Stimulated activated CD4-positive, alpha-beta T cell treated with anti-CD3 and anti-CD28 coated beads, Interleukin-15, amount 100 ng/mL, for 24 hours (primary cell): Measurements from ENCODE around the gene TMPRSS9.
"Not testable (repeated sequence)": the region's sequence is repeated elsewhere in the genome, so short reads cannot be mapped to it uniquely, and the experiment has no call there.

Experiments
- DNase-seq: peaks from one replicate; pipeline ENCODE4 v3.0.0-alpha.2; 2020

TMPRSS9 gene

DNA sequence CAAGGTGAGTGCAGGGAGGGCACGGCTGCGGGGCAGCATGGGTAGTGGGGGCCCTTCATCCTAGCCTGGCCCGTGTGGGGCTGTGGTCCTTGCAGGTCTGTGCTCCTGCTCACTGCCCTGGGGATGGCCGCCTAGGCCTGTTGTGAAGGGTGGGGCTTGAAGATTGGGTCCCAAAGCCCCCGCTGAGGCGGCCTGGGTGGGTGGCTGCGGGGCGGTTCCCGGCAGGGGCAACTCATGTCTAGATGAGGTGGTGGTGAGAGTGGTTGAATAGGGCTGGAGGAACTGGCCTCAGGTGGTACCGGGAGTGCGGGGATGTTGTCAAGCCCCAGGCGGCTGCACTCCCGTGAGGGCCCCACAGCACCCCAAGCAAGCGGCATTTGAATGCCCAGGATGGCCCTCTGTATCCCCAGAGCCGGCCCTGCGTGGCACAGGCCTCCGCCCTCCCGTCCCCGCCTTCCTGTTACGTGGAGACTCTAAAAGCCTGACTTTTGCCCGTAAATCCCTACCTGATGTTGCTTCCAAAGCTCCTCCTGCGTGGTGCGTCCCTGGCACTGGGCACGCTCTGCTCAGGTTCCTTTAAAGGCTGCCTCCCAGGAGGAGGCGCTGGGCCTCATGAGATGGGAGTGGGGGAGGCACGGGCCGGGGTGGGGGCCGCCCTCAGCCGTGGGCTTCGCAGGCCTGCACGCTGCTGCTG lies 16.6 kb upstream of the TMPRSS9 start:
- no peak for DNase-seq

DNA sequence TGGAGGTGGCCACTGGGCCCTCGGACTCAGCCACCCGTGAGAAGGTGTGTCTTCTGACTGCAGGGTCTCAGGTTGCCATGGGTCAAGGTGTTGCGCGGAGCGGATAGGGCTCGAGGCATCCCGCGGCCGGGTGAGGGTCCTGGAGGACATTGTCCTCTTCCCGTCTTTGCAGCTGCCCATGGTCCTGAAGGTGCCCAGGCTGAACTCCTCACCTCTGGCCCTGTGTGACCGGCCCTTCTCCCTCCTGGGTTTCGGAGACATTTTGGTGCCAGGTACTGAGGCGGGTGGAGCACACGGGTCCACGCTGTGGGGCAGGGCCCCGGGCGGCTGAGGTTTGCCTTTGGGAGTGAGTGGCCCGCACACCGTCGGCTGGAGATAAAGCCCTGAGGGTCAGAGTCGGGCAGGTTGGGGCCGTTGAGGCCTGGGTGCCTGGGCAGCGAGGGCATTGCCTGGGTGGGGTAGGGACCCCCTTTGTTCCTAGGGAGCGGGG lies 15.6 kb upstream of the TMPRSS9 start:
- no peak for DNase-seq

DNA sequence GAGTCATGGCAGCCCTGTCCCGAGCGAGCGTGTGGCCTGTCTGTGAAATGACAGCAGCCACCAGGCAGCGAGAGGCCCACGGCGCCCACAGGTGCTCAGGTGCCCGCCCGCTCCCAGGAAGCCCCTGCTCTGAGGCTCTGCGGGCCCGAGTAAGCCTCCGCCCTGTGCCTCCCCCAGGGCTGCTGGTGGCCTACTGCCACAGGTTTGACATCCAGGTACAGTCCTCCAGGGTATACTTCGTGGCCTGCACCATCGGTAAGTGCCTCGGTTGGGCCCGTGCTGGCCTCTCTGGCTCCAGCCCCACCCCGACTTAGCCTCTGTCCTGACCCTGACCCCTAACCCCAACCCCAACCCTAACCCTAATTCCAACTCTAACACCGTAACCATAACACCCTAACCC lies 15.0 kb upstream of the TMPRSS9 start:
- no peak for DNase-seq

DNA sequence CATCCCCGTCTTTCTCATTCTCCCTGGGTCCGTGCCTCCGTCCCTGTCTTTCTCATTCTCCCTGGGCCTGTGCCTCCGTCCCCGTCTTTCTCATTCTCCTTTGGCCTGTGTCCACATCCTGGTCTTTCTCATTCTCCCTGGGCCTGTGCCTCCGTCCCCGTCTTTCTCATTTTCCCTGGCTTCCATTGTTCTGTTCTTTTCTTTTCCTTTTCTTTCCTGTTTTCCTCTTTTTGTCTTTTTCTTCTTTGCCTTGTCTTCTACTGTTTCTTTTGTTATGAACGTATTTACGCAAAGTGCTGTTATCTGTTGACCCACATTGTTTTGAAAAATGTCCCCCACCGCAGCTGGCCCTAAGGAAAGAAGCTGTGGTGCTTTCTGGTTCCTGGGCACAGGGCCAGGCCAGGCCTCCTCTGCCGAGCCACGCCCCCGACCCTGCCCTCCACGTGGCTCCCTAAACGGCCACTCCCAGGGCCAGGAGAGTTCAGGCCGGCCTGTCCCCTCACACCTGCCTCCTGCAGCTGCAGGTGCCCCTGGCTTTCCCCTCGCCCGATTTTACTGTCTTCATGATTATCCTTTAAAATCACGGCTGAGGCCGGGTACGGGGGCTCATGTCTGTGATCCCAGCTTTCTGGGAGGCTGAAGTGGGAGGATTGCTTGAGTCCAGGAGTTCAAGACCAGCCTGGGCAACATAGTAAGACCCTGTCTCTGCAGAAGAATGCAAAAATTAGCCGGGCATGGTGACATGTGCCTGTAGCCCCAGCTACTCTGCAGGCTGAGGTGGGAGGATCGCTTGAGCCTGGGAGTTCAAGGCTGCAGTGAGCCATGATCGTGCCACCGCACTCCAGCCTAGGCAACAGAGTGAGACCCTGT lies 14.0 kb upstream of the TMPRSS9 start:
- DNase-seq, result no peak

DNA sequence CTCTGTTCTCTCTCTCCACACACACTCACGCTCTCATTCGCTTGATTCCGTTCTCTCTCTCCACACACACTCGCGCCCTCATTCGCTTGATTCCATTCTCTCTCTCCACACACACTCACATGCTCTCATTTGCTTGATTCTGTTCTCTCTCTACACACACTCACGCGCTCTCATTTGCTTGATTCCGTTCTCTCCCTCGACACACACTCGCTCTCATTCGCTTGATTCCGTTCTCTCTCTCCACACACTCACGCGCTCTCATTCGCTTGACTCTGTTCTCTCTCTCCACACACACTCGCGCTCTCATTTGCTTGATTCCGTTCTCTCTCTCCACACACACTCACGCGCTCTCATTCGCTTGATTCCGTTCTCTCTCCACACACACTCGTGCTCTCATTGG lies 10.2 kb upstream of the TMPRSS9 start:
- DNase-seq, result not testable (repeated sequence)

DNA sequence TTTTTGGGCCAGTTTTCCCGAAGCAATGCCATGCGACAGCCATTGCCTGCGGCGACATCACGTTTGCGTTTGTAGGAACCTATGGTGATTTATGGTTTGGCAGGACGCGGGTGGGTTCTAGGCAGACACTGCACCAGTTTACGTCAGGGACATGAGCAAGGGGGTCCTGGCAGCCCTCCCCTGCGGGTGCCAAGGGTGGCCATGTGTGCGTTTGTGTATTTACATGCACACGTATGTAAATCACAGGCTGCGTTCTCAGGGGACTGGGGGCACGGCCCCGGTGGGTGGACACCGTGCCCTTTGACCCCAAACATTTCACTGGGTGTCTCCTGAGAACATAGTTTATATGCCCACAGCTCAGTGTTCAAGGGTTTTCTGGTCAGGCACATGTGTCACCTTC lies 9.4 kb upstream of the TMPRSS9 start:
- no peak for DNase-seq

DNA sequence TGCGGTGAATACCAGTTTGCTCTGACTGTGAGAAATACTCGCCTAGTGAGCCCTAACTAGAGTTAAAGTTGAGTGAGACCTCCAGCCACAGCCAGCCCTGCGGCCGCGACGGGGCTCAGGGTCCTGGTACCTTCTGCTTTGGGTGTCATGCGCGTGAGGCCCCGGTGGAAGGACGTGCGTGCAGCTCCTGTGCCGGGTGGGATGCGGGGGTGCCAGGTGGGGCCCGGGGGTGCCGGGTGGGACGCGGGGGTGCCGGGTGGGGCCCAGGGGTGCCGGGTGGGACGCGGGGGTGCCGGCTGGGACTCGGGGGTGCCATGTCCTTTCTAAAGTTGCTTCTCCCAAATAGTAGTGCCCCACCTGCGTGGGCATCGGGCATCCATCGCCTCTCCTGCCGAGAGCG lies 8.5 kb upstream of the TMPRSS9 start:
- no peak for DNase-seq

DNA sequence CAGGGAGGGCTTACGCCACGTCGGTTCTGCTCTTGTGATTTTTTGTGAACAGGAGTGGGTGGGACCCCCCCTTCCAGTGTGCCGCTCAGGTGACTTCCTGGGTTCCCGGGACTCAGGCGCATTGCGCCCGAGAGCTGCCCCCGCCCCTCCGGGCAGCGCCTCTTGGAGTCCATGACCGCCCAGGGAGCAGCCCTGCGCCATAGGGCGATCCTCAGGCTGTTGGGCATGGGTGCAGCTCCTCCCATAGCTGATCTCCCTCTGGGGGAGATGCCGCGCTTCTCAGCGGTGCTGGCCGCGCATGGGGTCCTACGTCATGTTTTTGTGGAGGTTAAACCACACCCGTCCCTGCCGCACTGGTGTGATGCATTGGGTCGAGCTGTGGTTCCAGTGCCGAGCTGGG lies 7.9 kb upstream of the TMPRSS9 start:
- no peak for DNase-seq

DNA sequence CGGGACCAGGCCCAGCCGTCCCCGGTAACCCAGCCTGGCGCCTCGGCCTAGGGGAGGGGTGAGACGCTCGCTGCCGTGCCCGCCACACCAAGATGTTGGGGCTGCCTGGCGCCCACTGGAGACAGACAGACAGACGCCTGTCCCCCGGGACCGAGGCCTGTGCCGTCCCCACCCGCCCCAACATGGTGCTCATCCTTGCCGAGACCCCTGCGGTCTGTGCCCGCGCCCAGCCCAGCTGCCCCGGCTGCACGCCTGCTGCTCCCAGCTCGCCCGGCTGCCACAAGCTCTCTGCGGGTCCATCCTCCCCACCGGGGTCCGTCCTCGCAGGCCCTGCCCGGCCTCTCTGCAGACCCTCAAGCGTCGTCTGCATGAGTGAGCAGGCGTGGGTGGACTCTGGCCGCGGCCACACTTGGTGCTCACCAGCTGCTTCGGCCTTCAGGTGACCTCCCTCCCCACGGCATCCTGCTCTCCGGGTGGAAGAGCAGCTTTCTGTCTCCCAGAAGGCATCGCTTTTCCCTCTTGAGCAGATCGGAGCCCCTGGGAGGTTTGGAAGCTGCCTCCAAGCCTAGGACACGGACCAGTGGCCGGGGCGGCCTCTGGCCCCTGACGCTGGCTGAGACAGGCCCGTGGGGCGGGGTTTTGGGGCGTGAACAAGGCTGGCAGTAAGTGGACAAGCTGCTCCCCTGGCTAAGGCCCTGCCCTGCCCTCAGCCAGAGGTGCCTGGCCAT lies 6.7 kb upstream of the TMPRSS9 start:
- no peak for DNase-seq

DNA sequence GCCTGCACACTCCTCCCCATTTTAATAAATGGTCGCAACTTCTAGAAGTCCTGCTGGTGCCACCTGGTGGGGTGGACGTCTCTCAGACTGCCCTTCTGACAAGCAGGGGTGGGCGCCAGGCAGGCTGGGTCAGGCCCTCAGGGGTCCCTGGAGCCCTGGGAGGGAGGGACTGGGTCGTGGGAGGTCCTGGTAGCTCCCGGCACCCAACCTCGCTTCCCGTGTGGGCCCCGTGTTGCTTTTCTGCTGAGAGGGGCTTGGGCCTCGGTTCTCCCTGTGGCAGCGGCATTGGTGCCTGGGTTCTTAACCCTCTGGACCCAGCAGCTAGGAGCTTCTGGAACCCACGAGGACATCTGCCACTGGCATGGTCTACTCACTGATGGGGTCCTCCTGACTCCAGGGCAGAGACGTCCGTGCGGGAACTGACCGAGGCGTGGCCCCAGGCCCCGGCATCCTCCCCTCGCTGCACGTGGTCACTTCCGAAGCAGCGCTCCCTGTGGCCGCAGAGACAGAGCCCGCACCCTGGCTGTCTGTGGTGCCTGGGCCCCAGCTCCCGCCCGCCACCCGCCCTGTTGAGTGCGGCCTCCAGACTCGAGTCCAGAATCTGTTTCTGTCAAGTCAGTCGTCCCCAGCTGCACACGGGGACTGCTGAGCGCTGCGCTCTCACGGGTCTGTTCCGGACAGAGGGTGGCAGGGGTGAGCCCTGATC lies 6.0 kb upstream of the TMPRSS9 start:
- DNase-seq, result no peak

DNA sequence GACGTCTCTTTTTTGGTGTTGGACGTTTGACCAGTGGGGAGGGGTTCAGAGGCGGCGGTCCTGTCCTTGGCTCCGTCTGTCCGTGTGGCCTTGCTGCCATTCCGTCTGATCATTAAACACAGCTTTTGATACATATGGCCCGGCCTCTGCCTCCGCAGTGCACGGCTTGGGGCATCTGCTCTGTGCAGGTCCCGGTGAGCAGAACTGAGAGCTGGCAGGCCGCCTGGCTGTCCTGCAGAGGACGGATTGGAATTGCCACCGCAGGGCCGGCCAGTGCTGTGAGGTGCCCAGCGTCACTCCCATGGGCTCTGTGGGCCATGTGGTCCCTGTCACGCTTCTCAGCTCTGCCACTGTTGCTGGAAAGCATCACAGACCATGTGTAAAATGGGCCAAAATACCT lies 5.4 kb upstream of the TMPRSS9 start:
- no peak for DNase-seq

DNA sequence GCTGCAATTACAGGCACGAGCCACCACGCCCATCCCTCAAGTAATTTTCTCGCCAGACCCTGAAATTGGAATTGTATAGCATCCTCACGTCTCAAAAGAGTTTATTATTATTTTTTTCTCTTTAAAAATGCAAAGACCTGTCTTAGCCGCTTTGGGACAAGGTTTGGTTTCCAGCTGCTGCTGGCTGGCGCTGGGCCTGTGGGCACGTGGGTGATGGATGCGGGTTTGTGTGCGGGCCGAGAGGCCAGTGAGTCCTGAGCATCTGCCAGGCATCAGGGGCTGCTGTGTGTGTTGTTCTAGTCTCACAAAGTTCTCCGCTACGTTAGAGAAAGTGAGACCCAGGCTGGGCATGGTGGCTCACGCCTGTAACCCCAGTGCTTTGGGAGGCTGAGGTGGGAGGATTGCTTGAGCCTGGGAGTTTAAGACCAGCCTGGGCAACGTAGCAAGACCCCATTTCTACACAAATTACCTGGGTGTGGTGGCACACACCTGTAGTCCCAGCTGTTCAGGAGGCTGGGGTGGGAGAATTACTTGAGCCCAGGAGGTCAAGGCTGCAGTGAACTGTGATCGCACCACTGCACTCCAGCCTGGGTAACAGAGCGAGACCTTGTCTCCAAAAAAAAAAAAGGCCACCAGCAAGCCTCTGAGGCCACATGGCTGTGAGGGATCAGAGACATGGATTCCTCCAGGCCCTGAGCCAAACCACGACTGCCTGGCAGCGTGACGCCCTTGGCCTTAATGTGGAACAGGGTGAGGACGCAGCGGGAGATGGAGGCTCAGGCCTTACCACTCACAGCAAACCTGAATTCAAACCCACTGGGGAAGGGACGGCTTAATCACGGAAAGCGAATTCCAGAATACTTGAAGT lies 4.7 kb upstream of the TMPRSS9 start:
- no peak for DNase-seq

DNA sequence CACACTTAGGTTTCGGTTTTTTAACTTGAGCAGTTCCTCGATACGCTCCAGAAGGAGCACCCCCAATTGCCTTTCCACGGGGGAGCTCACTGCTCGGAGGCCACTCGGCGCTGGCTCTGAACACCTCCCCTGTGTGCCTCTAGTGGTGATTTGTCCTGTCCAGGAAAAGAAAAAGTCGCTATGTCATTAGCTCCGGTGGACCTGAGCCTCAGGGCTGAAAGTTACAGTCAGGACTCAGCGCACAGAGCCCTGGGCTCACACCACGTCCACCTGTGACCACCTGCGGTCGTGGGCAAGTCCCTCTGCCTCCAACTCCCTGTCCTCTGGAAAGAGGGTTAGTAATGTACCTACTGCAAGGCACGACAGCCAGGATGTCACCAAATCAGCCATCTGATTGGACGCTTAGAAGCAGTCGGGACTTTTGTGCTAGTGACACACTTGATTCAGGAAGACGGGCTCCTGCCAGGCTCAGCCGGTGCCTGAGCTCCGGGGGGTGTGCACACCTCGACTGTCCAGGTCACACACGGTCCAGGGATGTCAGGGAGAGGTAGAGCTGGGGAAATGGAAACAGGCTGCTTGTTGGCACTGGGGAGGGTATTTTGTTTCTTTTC lies 3.9 kb upstream of the TMPRSS9 start:
- no peak for DNase-seq

DNA sequence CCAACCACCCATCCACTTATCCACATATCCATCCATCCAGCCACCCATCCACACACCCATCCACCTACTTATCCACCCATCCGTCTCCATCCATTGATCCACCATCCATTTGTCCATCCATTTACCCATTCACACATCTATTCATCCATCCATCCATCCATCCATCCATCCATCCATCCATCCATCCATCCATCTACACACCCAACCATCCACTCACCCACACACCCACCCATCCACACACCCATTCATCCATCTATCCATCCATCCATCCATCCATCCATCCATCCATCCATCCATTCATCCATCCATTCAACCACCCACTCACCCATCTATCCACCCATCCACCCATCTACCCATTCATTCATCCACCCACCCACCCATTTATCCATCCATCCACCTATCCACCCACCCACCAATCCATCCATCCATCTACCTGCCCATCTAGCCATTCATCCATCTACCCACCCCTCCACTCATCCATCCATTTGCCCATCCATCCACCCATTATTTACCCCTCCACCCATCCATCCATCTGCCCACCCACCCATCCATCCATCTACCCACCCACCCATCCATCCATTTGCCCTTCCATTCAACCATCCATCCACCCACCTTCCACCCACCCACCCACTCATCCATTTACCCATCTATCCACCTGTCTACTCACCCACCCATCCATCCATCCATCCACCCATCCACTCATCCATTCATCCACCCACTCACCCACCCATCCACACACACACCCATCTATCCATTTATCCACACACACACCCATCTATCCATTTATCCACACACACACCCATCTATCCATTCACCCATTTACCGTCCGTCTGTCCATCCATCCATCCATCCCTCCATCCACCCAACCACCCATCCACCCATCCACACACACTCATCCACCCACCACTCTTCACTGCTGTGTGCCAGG lies 2.5 kb upstream of the TMPRSS9 start:
- no peak for DNase-seq

DNA sequence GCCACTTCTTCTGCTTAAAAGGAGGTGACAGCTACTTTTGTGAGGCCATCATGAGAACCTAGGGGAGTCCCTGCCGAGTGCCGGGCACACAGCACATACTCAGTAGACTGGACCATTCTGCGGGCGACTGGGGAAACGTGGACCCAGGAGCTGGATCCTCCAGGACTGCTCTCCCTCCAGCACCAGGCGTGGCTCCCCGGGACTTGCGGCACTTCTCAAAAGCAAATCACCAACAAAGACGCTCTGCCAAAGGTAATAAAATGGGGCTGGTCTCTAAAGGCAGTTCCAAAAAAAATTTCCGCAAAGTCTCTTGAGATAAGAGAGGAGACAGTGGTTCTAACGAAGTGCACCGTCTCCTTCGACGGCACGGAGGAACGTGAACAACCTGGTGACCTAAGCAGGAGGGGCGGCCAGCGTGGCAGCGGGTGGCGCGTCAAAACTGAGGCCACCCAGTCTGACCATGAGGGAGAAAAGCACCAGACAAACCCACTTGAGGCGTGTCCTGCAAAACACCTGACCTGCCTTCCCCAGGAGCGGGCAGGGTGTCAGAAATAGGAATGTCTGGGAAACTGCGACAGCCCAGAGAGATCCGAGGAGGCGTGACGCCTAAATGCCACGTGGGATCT lies 1.4 kb upstream of the TMPRSS9 start:
- no peak for DNase-seq

DNA sequence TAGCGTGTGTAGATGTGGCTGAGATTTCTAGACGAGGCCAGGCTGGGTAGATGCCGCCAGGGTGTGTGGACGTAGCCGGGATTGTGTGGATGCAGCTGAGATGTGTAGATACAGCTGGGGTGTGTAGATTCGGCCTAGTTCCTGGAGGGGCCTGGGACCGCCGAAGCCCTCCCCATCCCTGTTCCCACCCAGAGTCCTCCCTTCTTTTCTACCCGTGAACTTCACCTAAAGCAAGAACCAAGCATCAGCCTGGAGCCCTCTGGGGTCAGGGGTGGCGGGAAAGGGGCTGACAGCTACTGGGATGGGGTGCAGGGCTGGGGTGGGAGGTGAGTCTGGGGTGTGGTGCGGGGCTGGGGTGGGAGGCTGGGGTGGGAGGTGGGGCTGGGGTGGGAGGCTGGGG lies 768 bp downstream of the TMPRSS9 start:
- no peak for DNase-seq

DNA sequence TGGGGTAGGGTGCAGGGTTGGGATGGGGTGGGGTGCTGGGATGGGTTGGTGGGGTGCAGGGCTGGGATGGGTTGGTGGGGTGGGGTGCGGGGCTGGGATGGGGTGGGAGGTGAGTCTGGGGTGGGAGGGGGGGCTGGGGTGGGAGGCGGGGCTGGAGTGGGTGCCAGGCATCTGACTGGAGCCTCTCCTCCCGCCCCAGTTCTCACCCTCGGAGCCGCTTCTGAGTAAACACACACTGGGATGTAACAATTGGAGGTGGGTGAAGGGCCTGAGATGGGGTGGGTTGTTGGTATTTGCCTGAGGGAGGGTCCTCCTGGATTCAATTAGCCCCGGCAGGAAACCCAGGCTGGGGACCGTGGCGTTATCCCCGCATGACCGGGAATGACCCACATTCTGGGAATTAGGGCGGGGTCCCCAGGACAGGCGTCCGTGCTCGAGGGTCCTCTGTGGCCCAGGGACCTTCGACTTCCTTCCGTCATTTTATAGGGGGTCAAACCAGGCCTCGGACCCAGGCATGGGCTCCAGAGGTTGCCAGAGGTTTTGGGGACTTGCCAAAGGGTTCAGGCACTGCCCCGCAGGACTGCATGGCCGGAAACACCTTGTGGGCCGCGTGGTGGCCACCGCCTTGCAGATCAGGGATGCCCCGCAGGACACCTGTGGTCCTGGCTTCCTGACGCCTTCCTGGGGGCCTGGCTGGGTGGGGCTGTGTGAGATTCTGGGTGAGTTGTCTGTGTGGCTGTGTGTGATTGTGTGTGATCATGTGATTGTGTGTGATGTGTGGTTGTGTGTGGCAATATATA lies 1.4 kb downstream of the TMPRSS9 start:
- DNase-seq, result no peak

DNA sequence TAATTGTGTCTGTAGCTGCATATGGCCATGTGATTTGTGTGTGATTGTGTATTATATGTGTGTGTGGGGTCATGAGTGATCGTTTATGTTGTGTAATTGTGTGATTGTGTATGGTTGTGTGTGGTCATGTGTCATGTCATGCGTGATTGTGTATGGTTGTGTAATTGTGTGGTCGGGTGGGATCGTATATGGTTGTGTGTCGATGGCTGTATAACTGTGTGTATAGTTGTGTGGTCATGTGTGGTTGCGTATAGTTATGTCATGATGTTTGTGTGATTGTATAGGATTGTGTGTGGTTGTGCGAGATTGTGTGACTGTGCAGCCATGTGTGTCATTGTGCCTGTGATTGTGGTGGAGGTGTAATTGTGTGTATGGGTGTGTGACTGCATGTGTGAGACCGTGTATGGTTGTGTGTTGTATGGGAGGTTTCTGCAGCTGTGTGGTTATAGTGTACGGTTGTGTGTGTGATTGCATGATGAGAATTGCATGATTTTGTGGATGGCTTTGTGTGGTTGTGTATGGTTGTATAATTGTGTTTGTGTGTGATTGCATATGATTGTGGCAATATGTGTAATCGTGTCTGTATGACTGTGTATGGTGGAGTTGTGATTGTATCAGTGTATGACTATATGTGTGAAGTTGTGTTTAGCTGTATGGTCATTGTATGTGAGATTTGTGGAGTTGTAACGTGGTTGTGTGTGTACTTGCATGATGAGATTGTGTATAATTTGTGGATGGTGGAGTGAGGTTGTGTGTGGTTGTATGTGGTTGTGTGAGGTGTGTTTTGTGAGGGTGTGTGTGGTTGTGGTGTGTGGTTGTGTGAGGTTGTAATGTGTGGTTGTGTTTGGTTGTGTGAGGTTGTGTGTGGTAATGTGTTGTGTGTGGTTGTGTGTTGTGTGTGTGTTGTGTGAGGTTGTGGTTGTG lies 2.2 kb downstream of the TMPRSS9 start:
- DNase-seq, result no peak
